ENCODE measurements around the gene KATNB1.

GRCh38 chr16:57706717-57707116, 28.9 kb upstream of the KATNB1 start:
- TF ChIP-seq POU2F2 (IDR thresholded peaks at IDR 0.05; ENCODE audit: low read depth, low read length), result no peak
- TF ChIP-seq SPI1 (IDR thresholded peaks at IDR 0.05; ENCODE audit: low read depth, low read length), result no peak

All from GM12891 (cell line).